Fibroblast of villous mesenchyme (primary cell): ENCODE results near the gene GCHFR. TPM values are rescaled to one million over a fixed set of nuclear protein-coding genes. Genes with fewer than 3 reads are reported as not detected.

Experiments
- DNase-seq: peaks from one replicate; pipeline ENCODE4 v3.0.0-alpha.2; 2010; ENCODE audit warnings: low read depth
- H3K4me3 ChIP-seq: 2 replicates; pipeline ENCODE4 v1.5.1; 2011; ENCODE audit warnings: low read depth, mild to moderate bottlenecking, low read length
- CTCF ChIP-seq: IDR thresholded peaks from 2 replicates; pipeline ENCODE4 v1.5.1; 2012; ENCODE audit warnings: low read depth, mild to moderate bottlenecking, low read length; ENCODE audit not compliant: insufficient read depth
- total RNA-seq: library from RNA; depleted of rRNA; stranded (reverse); fragments of >200 nt; gene quantifications from 2 replicates; pipeline ENCODE4 v1.2.3, GENCODE V29; 2012

GCHFR gene
- total RNA-seq, 1 donor: 2.6 TPM

- no peak for TF ChIP-seq CTCF
- DNase-seq: no peak
- H3K4me3 ChIP-seq: no peak overlapping the region
Observed at GRCh38 chr15:40768521-40769273, 4.8 kb downstream of the GCHFR start.

GRCh38 chr15:40769274-40770146, 5.6 kb downstream of the GCHFR start, which contains the start of gene C15orf62:
TSS of gene C15orf62 (plus strand) at chr15:40769980. CDS start at chr15:40770496, 516 bp downstream.
- TF ChIP-seq CTCF: no peak
- H3K4me3 ChIP-seq: no peak within 1 kb of the TSS
- DNase-seq: no peak

GRCh38 chr15:40770147-40770721, 6.4 kb downstream of the GCHFR start:
- no peak for TF ChIP-seq CTCF
- DNase-seq: no peak
- H3K4me3 ChIP-seq: no peak overlapping the region

DNA sequence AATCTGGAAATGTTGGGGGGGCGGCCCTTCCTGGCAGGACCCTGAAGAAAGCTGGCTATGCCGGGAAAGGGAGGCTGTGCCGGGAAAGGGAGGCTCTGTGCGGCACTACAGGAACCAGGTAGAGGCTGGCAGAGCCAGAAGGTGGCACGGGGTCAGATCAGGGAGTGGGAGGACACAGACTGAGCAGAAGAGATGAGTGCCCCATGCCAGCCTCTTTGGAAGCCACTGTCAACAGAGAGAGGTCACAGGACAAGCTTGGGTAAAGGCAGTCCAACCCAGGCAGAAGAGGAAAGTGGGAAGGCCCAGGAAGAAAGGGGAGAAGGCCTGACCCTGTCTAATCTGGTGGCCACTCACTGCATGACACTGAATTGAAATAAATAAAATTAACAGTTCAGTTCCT, 7.4 kb downstream of the GCHFR start:
- no peak for DNase-seq

GRCh38 chr15:40772014-40772413, 8.1 kb downstream of the GCHFR start:
- no peak for TF ChIP-seq CTCF
- DNase-seq: no peak
- no peak overlapping the region for H3K4me3 ChIP-seq

More for the DNA sequence above, 7.4 kb downstream of the GCHFR start:
- no peak for TF ChIP-seq CTCF
- no peak overlapping the region for H3K4me3 ChIP-seq

DNA sequence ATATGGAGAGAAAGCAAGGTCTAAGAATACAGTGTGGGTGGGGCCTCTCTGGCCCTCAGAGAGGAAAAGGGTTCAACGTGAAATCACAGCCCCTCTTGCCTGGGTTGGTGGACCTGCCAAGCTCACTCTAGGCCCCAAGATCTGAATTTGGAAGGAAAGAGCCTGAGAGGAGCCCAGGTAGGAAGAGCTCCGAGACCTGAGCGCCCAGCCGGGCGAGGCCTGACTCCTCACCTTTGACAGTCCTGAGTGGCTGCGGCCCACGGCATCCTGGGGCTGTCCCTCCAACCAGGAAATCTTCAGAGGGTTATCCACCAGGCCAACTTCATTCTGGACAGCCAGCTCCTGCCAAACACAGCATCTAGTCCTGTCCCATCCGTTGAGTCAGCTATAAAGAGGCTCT, 9.6 kb downstream of the GCHFR start:
- no peak for TF ChIP-seq CTCF
- H3K4me3 ChIP-seq: no peak overlapping the region
- DNase-seq: no peak
